GM19193 (cell line): ENCODE measurements around the gene RHBG.

Source experiments
- POLR2A ChIP-seq: IDR thresholded peaks from 4 replicates; pipeline ENCODE4 v1.6.1; 2011; ENCODE audit not compliant: insufficient read depth, insufficient read length; ENCODE audit errors: extremely low read depth

Gene RHBG

DNA sequence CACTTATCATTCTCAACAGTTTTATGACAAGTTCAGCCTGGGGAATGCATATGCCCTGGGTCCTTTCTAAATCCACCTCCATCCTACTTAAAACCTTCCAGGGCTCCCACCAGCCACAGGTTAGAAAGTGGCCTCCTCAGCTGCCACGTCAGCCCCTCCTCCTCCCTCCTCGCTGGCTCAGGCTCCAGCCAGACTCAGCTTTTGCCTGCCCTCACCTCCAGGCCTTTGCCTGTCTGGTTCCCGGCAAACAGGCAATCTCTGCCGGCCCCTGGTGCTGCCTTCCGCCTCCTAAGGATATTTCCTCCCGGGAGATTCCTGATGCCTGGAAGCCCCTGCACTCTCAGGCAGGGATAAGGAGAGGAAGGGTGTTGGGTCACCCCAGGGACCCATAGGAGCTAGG lies 9.5 kb downstream of the RHBG start:
- no peak for TF ChIP-seq POLR2A

DNA sequence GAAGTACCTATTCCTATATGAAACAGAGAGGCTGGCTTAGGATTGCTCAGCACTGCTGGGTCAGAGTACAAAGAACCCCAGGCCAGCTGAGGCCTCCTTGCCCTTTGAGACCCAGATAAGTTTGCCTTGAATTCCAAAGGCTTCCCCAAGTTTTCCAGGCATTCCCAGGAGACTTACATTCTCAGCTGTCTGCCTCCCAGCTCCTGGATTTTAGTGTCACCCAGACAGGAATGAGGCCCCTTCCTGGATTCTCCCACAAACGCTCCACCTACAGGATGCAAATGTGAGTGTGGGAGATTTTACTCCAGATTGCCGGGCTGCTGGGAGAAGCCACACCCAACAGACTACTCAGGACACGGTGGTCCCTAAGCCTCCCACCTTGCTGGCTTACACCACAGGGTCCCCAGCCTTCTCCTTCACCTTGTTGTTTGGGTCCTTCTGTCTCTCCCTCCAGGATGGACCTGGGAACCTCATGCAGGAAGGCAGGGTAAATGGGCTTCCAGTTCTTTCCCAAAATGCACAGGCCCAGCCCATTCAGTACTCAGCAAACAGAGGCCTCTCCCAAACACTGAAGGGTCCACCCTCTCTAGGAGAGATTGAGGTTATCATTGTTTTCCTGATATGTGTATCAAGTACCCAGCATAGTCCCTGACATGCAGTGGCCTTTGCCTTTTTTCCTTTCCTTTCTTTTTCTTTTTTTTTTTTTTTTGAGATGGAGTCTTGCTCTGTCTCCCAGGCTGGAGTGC lies 10.6 kb downstream of the RHBG start:
- no peak for TF ChIP-seq POLR2A

DNA sequence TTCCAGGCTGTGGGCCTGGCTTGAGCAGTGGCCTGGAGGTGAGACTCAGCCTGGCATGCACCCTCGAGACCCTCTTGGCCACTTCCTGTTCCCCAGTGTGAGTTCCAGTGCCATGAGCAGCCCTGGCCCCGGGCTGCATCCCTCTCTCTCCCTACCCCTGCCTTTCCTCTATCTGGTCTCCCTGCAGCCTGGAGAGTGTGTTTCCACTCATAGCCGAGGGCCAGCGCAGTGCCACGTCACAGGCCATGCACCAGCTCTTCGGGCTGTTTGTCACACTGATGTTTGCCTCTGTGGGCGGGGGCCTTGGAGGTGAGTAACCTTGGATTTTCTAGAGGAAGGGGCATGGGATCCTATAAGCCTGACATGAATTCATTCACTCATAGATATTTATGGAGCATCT lies 13.6 kb downstream of the RHBG start:
- TF ChIP-seq POLR2A: no peak

DNA sequence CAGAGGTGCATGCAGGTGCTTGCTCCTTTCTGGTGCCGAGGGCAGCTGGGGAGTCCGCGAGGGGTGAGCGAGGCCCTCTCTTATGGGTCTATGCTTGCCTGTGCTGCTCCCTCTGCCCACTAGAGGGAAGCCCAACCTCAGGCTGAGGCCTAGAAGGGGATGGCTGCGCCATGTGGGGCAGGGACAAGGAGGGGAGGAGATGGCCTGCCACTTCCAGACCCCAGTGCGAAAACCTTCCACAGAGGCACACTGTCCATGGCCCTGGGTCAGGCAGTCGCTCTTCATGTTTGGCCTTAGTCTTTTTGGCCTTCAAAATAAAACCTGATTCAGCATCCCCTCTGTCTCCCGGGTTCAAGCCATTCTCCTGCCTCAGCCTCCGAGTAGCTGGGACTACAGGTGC lies 14.0 kb downstream of the RHBG start:
- TF ChIP-seq POLR2A: no peak

DNA sequence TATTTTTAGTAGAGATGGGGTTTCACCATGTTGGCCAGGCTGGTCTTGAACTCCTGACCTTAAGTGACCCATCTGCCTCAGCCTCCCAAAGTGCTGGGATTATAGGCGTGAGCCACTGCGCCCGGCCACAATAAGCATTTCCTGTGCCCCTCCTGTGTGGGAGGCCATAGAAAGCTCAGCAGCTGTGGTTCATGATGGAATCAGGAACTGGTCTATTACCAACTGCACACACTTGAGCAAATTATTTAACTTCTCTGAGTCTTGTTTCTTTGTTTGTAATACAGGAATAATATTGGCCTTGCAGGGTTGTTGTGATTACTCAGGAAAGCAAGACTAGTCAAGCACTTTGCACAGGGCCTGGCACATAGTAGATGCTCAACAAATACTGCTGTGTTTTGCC lies 15.0 kb downstream of the RHBG start:
- TF ChIP-seq POLR2A: no peak

DNA sequence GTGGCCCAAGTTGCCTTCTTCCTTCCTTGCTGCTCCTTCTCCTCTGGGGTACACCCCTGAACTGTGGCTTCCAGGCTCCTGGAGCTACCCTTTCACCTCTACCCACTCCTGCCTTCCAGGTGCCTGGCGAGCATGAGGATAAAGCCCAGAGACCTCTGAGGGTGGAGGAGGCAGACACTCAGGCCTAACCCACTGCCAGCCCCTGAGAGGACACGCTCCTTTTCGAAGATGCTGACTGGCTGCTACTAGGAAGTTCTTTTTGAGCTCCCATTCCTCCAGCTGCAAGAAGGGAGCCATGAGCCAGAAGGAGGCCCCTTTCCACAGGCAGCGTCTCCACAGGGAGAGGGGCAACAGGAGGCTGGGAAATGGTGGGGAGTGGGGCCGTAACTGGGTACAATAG lies 15.6 kb downstream of the RHBG start:
- TF ChIP-seq POLR2A: no peak

DNA sequence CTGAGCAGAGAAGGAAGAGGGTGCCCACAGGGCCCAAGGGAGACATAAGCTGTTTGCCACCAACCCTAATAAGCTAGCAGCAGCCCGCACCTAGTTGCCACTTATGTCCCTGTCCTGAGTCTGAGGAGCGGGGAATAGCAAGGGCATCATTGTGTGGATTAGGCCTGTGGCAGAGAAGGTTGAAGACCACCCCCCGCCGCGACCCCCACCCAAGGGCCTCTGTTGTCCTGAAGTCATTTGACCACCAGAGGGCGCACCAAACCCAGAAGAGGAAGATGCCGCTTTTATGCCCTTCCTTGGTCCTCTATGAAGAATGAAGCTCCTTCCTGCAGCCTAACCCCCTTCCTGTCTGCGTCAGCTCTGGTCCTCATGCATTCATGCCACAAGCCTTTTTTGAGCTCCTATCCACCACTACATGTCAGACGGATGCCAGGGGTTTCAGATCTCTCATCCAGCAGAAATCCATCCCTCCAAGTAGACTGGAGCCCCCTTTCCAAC lies 16.6 kb downstream of the RHBG start:
- TF ChIP-seq POLR2A: no peak

DNA sequence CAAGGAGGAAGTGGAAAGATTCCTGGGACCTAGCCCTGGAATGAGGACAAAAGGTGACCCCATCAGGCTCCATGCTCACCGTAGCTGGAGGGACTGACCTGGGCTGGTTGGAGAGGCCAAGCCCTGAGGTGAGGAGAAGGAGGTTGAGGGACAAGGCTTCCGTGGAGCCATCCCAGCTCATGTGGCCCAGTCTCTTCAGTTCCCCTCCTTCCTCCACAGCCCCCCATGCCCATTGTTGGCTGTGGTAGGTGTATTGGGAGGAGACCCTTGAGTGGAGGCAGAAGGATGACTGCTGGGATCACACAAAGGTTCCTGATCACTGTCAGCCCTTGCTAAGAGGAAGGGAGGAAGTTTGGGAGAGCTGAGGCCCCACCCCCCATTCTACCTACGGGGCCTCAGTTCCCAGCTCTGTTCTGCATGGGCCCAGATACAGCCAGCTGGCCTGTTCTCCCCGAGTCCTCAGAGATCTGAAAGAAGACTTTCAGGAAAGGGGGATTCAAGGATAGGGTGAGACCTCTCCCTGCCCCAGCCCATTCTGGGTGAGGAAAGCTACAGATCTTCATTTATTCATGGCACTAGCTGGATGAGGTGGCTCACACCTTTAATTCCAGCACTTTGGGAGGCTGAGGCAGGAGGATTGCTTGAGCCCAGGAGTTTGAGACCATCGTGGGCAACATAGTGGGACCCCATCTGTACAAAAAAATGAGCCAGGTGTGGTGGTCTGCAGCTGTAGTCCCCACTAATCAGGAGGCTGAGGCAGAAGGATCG lies 17.3 kb downstream of the RHBG start:
- TF ChIP-seq POLR2A: no peak

DNA sequence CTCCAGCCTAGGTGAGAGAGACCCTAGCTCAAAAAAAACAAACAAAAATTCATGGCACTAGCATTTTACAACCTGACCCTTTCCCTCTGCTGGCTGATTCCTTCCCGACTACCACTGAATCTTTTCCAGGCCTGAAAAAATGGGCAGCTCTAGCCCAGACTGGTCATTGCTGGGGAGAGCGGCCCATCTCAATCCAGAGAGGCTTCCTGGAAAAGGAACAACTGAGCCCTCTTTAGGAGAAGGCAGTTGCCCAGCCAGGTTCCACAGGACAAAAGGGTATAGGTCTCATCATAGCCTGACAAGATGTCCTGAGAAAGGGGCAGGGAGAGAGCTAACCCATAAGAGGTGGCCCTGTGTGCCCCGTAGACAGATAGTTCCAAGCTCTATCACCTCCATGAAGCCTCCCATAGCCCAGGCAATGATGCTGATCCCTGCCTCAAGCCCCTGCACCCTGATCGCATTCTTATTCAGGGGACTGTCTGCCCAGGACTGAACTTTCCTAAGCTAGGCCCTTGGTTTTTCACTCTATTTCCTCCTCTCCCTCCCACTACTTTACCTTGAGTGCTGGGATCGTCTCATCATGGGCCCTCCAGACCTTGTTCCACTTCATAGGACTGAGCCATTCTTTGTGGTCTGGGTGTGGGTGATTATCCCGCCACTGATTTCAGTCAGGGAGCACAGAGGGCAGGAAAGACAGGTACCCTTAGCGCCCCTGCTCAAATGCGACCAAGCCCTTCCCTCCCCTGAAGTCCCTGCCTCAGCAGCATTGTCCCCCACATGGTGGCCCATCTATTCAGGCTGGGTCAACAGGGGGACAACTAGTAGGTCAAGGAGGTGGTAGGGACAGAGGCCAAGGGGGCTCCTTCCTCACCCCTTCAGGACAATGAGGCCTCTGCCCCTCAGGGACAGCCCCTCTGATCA lies 18.2 kb downstream of the RHBG start:
- no peak for TF ChIP-seq POLR2A

DNA sequence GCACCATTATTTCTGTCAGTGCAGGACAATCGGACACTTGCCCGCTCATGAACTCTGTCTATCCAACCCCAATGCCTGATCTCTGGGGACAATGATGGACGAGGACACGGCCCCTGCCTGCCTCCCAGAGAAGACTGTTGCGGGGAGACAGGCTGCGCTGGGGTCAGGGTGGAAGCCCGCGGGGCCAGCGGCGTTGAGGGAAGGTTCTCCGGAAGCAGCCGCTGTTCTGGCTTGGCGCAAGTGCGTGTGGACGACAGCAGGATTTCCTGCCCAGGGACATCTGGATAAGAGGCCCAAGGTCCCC lies 18.8 kb downstream of the RHBG start:
- no peak for TF ChIP-seq POLR2A

DNA sequence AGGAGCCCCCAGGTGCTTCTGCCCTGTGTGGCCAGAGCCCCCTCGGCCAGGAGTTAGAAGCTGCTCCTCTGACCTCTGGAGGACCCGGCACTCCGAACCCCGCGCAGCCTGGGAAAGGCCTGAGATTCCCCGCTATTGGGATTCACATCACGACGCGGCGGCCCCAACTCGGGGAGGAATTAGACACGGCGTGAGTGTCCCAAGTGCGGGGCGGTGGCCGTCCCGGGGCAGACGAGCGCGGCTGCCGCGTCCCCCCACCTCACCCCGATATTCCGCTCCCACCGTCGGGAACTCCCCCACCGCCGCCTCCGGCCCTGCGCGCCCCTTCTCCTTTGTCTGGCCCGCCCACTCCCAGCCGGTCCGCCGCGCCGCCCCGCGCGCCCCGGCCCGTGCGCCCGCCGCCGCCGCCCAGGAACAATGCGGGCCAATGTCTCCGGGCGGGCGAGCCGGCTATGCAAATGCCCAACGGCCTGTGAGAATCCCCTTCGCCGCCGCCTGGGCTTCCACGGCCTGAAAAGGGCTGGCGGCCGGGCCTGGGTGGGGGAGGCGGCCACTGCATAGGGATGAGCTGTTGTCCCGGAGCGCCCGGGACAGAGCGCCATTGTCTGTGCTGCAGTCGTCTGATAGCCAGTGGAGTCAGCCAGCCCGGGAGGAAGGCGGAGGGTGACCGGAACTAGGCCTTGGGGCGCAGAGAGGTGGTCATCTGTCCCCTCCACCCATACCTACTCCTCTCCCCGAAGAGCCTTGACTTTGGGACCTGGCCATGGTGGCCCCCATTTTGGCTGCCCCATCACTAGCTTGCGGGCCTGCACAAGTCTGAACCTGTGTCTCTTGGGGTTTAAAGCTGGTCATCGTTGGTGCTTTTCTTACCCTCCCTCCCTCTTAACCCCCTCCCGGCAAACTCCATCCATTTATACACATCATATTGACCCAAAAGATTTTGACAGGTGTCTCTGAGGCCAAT lies 19.4 kb downstream of the RHBG start:
- no peak for TF ChIP-seq POLR2A

DNA sequence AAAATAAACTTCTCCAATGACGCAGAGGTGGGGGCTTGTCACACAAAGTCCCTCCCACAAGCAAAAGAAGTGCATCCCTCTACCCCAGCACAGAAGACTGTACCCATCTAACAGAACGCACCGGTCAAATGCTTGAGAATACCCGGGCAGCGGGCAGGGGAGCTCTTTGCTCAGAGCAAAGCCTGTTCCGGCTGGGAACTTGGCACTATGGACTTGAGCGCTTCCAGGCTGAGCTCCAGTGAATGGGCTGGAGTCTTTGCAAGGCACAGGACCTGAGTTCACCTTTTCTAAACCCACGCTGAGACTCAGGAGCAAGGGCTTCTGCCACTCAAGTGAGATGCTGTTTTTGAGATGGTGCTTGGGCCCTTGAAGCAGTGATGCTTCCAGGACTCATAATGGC lies 20.3 kb downstream of the RHBG start:
- no peak for TF ChIP-seq POLR2A

DNA sequence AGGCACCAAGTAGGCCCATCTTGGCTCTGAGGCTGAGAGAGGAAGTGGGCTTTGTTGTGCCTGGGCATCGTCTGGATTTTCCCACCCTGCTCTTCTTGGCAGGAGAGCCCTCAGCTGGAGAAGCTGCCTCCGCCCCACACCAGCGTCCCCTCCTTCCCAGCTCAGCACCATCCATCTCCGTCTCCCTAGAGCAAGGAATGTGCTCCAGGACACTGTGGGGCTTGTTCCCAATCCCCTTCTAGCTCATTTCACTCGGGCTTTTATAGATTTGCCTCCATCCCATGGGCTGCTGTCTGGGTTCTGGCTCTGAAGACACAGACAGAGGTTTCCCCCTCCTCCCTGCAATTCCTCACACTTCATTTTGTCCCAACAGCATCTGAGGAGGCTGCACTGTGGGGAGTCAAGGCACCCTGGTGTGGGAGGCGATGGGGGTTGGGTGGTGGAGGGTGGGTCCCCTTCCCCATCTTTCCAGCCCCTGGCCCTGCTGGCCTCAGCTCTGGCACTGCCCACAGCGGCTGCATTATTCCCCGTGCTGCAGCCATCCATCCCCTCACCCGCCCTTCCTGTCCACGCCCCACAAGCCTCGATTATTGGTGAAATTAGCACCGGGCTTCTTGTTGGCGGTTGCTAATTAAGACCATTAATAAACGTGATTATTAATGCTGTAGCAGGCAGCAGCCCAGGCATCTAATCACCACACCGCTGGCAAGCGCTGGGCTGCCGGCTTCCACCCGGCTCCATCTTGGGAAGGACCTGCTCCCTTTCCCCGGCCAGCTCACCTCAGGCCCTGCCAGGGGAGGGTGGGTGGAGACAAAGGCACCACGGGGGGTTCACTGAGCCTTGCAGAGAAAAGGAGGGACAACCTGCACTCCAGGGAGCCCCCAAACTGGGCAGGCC lies 21.7 kb downstream of the RHBG start:
- no peak for TF ChIP-seq POLR2A
